Choroid plexus epithelial cell (primary cell): Measurements from ENCODE around the gene C1QTNF12.

Source experiments
- DNase-seq: peaks from one replicate; pipeline ENCODE4 v3.0.0-alpha.2; 2010; ENCODE audit warnings: low read depth
- H3K4me3 ChIP-seq: 2 replicates; pipeline ENCODE4 v1.5.1; 2011; ENCODE audit warnings: low read depth, mild to moderate bottlenecking, control low read depth, low read length, moderate library complexity
- TF ChIP-seq, protein P1 (sequence below): conservative IDR thresholded peaks from 2 replicates; pipeline ENCODE4 v1.5.1; 2011; ENCODE audit warnings: low read depth, mild to moderate bottlenecking, control low read depth, inconsistent platforms, low read length, moderate library complexity

C1QTNF12 gene

DNA sequence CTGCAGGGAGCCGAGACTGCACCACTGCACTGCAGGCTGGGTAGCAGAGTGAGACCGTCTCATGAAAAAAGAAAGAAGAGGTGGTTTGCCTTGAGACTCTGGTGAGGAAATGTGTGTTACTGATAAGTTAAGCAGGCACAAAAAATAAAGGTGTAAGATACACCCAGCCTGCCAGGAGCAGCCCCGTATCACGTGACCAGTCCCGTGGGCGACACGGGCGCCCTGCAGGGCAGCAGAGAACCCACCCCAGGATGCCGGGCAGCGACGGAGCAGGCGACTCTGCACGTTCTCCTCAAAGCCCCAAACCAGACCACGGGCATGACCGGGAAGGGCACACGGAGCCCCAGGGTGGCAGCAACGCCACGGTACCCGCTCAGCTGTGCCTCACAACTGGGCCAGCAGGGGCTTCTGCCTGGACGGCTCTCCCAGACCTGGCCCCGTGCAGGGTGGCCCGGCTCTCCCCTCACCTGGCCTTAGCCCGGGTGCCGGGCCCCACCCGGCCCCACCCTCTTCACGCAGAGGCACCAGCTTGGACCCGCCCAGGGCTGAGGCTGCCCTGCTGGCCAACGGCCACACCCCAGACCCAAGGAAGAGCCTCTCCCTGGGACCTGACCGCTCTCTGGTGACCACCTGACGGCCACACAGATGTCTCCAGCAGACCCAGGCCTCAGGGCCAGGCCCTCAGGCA, 24.5 kb downstream of the C1QTNF12 start:
- DNase-seq: no peak
- TF ChIP-seq, protein P1, sequence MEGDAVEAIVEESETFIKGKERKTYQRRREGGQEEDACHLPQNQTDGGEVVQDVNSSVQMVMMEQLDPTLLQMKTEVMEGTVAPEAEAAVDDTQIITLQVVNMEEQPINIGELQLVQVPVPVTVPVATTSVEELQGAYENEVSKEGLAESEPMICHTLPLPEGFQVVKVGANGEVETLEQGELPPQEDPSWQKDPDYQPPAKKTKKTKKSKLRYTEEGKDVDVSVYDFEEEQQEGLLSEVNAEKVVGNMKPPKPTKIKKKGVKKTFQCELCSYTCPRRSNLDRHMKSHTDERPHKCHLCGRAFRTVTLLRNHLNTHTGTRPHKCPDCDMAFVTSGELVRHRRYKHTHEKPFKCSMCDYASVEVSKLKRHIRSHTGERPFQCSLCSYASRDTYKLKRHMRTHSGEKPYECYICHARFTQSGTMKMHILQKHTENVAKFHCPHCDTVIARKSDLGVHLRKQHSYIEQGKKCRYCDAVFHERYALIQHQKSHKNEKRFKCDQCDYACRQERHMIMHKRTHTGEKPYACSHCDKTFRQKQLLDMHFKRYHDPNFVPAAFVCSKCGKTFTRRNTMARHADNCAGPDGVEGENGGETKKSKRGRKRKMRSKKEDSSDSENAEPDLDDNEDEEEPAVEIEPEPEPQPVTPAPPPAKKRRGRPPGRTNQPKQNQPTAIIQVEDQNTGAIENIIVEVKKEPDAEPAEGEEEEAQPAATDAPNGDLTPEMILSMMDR: no peak
- no peak overlapping the region for H3K4me3 ChIP-seq

DNA sequence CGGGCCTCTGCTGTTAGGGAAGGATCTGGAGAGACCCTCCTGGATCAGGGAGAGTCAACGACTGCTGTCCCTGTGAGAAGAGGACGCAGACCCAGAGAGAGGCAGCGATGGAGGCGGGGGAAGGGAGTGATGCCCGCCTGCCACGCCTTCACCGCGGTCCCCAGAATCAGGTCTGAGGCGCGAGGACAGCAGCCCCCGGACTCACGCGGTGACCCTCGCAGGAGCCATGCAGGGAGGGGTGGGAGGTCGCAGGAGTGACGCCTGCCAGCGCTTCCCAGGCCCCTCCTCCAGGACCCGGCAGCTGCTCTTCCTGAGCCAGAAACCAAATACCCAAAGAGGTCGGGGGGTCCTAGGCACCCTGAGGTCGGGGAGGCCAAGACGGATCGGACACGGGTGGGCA, 26.3 kb downstream of the C1QTNF12 start:
- H3K4me3 ChIP-seq: no peak overlapping the region
- no peak for DNase-seq
- TF ChIP-seq, protein P1: no peak

DNA sequence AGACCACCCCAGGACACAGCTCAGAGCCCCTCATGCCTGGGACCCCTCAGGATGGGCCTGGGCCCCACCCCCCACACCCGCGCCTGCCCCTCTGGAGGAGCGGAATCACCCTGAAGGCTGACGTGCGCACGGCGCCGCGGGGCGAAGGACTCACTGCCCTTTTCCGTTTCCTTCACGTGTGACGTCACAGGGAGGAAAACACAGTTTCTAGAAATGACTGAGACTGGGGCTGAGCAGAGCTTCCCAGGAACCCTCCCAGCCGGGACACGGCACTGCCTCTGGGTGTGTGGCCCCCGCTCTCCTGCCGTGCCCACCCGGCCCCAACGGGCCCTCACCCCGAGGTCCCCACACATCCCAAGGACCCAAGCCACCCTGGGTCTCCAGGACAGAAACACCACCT, 27.2 kb downstream of the C1QTNF12 start:
- TF ChIP-seq, protein P1: no peak
- no peak for DNase-seq
- no peak overlapping the region for H3K4me3 ChIP-seq

DNA sequence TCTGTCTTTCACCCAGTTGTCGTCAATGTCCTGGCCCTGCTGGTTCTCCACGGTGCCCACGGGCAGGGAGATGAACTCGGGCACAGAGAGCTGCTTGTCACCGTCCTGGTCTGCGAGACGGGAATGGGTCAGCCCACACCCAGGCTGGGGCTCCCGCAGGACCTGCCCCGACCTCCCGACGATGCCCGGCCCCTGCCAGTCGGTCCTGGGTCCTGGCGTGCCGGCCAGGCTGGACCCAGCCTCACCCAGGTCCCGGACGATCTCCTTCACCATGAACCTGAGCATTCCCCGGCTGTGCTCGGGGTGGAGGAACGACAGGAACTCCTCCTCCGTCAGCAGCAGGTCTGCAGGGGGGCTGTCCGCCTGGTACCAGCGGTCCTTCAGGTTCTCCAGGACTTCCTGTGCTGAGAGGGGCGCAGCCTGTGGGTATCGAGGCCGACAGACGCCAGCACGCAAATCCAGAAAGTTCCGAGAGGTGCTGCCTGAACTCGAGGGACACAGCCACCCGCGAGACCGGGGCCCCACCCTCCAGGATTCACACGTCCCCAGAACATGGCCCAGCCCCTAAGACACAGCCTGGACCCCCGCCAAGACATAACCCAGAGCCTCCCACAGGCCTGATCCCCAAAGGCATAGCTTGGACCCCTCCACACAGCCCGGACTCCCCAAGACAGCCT, 27.9 kb downstream of the C1QTNF12 start:
- TF ChIP-seq, protein P1: no peak
- DNase-seq: no peak
- no peak overlapping the region for H3K4me3 ChIP-seq

DNA sequence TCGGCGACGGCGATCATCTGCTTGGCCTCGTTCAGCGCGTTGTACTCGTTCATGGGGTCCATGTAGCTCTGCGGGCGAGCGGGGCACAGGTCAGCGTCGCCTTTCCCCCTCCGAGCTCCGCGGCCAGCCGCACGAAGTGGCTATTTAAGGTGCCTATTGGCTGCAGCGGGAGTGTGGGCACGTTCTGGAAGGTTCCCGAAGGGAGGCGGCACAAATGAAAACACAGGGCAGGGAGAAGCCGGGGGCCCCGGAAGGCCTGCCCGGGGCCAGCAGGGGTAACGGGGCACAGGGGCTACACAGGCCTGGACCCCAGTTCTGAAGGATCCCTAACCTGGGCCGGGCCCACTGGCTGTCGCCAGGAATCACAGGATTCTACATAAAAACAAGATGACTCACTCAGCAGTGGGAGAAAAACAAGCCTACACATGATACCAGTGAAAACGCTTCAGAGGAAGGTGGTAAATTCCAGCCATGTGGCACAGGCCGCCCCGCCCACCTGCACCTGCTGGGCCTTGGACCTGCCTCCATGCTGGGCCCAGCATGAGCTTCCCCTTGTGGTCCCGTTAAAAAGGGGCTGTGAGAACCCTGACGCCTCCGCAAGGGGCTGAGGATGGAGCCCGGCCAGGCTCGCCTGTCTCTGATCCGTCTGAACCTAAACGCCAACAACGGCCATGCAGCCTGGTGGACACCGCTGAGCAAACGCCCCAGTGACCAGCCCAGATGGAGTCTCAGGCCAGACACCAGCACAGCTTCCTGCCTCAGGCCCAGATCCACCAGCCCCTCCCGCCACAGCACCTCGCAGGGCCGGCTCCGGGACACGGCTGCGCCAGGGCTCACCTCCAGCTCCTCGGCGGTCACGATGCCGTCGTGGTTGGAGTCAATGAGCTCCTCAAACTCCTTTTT, 28.6 kb downstream of the C1QTNF12 start:
- TF ChIP-seq, protein P1: no peak
- peak; percentile 75 for DNase-seq
- H3K4me3 ChIP-seq: no peak overlapping the region

DNA sequence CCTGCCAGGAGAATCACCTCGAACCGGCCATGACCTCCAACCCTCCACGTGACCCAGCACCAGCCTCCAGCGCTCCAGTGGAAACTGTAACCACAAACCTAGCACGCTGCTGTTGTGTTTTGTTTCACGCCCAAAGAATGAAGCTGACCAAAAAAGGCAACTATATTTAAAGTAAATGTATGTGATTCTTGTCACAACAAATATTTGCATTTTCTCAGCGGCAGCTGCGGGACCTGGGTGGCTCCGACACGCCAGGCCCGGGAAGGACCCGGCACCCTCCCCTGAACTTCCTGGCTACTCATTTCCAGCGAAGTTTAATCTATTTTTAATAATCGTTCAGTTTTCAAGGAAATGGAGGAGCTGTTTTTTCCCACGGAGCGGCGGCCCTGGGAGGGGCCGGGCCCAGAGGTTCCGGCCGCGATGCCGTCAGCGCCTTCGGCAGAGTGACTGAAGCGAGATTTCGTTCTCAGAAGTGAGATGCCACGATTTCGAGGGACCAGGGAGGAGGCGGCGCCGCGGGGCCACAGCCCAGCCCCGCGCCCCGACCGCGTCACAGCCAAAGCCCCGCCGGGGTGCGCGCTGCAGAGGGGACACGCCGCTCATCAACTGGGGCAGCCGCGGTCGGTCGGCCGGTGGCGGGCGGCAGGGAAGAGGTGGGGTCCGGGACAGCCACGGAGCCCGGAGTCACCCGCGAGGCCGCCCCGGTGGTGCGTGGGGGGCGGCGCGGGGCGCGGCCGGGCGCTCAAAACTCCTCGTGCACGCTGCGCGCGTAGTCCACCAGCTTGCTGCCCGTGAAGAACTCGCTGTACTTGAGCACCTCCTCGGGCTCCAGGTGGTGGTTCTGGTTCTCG, 29.5 kb downstream of the C1QTNF12 start:
- TF ChIP-seq, protein P1: no peak
- DNase-seq: no peak
- no peak overlapping the region for H3K4me3 ChIP-seq
